ENCODE data around the gene OBSCN.

OBSCN gene

GRCh38 chr1:228376262-228376628 lies 168.4 kb downstream of the OBSCN start:
- Mint-ChIP-seq H3K27me3 (peaks cover 3% of the 10 kb centered on the region), H3K36me3 (no peaks in the 10 kb centered on the region), H3K4me3 (no peak overlapping the region), H3K27ac (no peak overlapping the region), H3K9me3 (no peaks in the 10 kb centered on the region), H3K4me1 (peaks cover 6% of the 10 kb centered on the region)

GRCh38 chr1:228376651-228377631 lies 169.1 kb downstream of the OBSCN start:
- no peaks in the 10 kb centered on the region for H3K36me3 Mint-ChIP-seq
- H3K27ac Mint-ChIP-seq: no peak overlapping the region
- H3K27me3 Mint-ChIP-seq: peaks cover 3% of the 10 kb centered on the region
- peaks cover 6% of the 10 kb centered on the region for H3K4me1 Mint-ChIP-seq
- H3K4me3 Mint-ChIP-seq: no peak overlapping the region
- no peaks in the 10 kb centered on the region for H3K9me3 Mint-ChIP-seq

GRCh38 chr1:228377664-228378089 lies 169.8 kb downstream of the OBSCN start:
- H3K27ac Mint-ChIP-seq: no peak overlapping the region
- peaks cover 6% of the 10 kb centered on the region for H3K4me1 Mint-ChIP-seq
- H3K27me3 Mint-ChIP-seq: peaks cover 3% of the 10 kb centered on the region
- no peak overlapping the region for H3K4me3 Mint-ChIP-seq
- no peaks in the 10 kb centered on the region for H3K36me3 Mint-ChIP-seq
- no peaks in the 10 kb centered on the region for H3K9me3 Mint-ChIP-seq

GRCh38 chr1:228378090-228378872 lies 170.4 kb downstream of the OBSCN start:
- Mint-ChIP-seq H3K4me3 (peak overlapping the region; percentile 86), H3K4me1 (peaks cover 6% of the 10 kb centered on the region), H3K9me3 (no peaks in the 10 kb centered on the region), H3K27me3 (peaks cover 4% of the 10 kb centered on the region), H3K27ac (no peak overlapping the region), H3K36me3 (no peaks in the 10 kb centered on the region)

GRCh38 chr1:228378873-228379460 lies 171.1 kb downstream of the OBSCN start:
- peaks cover 6% of the 10 kb centered on the region for H3K4me1 Mint-ChIP-seq
- H3K36me3 Mint-ChIP-seq: no peaks in the 10 kb centered on the region
- no peak overlapping the region for H3K27ac Mint-ChIP-seq
- H3K4me3 Mint-ChIP-seq: peak overlapping the region; percentile 86
- peaks cover 5% of the 10 kb centered on the region for H3K27me3 Mint-ChIP-seq
- H3K9me3 Mint-ChIP-seq: no peaks in the 10 kb centered on the region

- Mint-ChIP-seq H3K4me3 (peak overlapping the region; percentile 30), H3K27me3 (peaks cover 5% of the 10 kb centered on the region), H3K4me1 (peaks cover 6% of the 10 kb centered on the region), H3K36me3 (no peaks in the 10 kb centered on the region), H3K27ac (no peak overlapping the region), H3K9me3 (no peaks in the 10 kb centered on the region)
Measured at GRCh38 chr1:228379666-228380065, 171.8 kb downstream of the OBSCN start.

- H3K9me3 Mint-ChIP-seq: no peaks in the 10 kb centered on the region
- no peak overlapping the region for H3K4me3 Mint-ChIP-seq
- H3K27me3 Mint-ChIP-seq: peaks cover 5% of the 10 kb centered on the region
- H3K27ac Mint-ChIP-seq: no peak overlapping the region
- H3K4me1 Mint-ChIP-seq: peaks cover 6% of the 10 kb centered on the region
- no peaks in the 10 kb centered on the region for H3K36me3 Mint-ChIP-seq
Measured at GRCh38 chr1:228381356-228381755, 173.5 kb downstream of the OBSCN start.

- H3K36me3 Mint-ChIP-seq: no peaks in the 10 kb centered on the region
- no peak overlapping the region for H3K27ac Mint-ChIP-seq
- peaks cover 3% of the 10 kb centered on the region for H3K27me3 Mint-ChIP-seq
- peaks cover 5% of the 10 kb centered on the region for H3K4me1 Mint-ChIP-seq
- H3K4me3 Mint-ChIP-seq: no peak overlapping the region
- H3K9me3 Mint-ChIP-seq: no peaks in the 10 kb centered on the region
Measured at GRCh38 chr1:228383773-228384172, 175.9 kb downstream of the OBSCN start.

GRCh38 chr1:228385232-228385631 lies 177.4 kb downstream of the OBSCN start:
- peaks cover 1% of the 10 kb centered on the region for H3K27me3 Mint-ChIP-seq
- H3K36me3 Mint-ChIP-seq: no peaks in the 10 kb centered on the region
- no peak overlapping the region for H3K27ac Mint-ChIP-seq
- H3K4me3 Mint-ChIP-seq: no peak overlapping the region
- no peaks in the 10 kb centered on the region for H3K9me3 Mint-ChIP-seq
- no peaks in the 10 kb centered on the region for H3K4me1 Mint-ChIP-seq

- H3K4me1 Mint-ChIP-seq: no peaks in the 10 kb centered on the region
- H3K27me3 Mint-ChIP-seq: peaks cover 1% of the 10 kb centered on the region
- H3K36me3 Mint-ChIP-seq: no peaks in the 10 kb centered on the region
- H3K27ac Mint-ChIP-seq: no peak overlapping the region
- no peak overlapping the region for H3K4me3 Mint-ChIP-seq
- H3K9me3 Mint-ChIP-seq: no peaks in the 10 kb centered on the region
Measured at GRCh38 chr1:228387321-228387720, 179.5 kb downstream of the OBSCN start.

- Mint-ChIP-seq H3K9me3 (no peaks in the 10 kb centered on the region), H3K27ac (no peak overlapping the region), H3K4me1 (no peaks in the 10 kb centered on the region), H3K4me3 (no peak overlapping the region), H3K36me3 (peaks cover 1% of the 10 kb centered on the region), H3K27me3 (no peaks in the 10 kb centered on the region)
Measured at GRCh38 chr1:228390649-228391048, 182.8 kb downstream of the OBSCN start.

- Mint-ChIP-seq H3K4me3 (no peak overlapping the region), H3K4me1 (no peaks in the 10 kb centered on the region), H3K9me3 (no peaks in the 10 kb centered on the region), H3K36me3 (peaks cover 4% of the 10 kb centered on the region), H3K27ac (no peak overlapping the region), H3K27me3 (no peaks in the 10 kb centered on the region)
Measured at GRCh38 chr1:228391411-228392020, 183.7 kb downstream of the OBSCN start.

GRCh38 chr1:228392111-228392936 lies 184.5 kb downstream of the OBSCN start:
- Mint-ChIP-seq H3K4me3 (no peak overlapping the region), H3K27ac (no peak overlapping the region), H3K36me3 (peaks cover 4% of the 10 kb centered on the region), H3K9me3 (no peaks in the 10 kb centered on the region), H3K27me3 (no peaks in the 10 kb centered on the region), H3K4me1 (no peaks in the 10 kb centered on the region)

- Mint-ChIP-seq H3K4me1 (peaks cover 9% of the 10 kb centered on the region), H3K36me3 (peaks cover 4% of the 10 kb centered on the region), H3K9me3 (no peaks in the 10 kb centered on the region), H3K27me3 (no peaks in the 10 kb centered on the region), H3K4me3 (no peak overlapping the region), H3K27ac (no peak overlapping the region)
Measured at GRCh38 chr1:228393268-228393701, 185.4 kb downstream of the OBSCN start.
